Gastrocnemius medialis (tissue), 4 donors: ENCODE results near the gene F2RL1. TPM values are rescaled to one million over a fixed set of nuclear protein-coding genes. Genes with fewer than 3 reads are reported as not detected.
"Not testable (repeated sequence)": the region's sequence is repeated elsewhere in the genome, so short reads cannot be mapped to it uniquely, and the experiment has no call there.

ENCODE experiments used
- ATAC-seq, 2 donors: fragments of 150-250 bp; one replicate each; pipeline ENCODE4 v1.9.1; 2016
- DNase-seq, 2 donors: peaks; one replicate each; pipeline ENCODE4 v3.0.0-alpha.2; 2019
- H3K27ac ChIP-seq, 4 donors: fragments of 200-600 bp; sonication (generic); 1 replicate in 1 of 4; 2 replicates in 3 of 4; pipeline ENCODE4 v1.5.1; 2016 to 2018; ENCODE audit warnings: mild to moderate bottlenecking in 2 of 4, moderate library complexity in 1 of 4
- H3K27me3 ChIP-seq, 3 donors: fragments of 200-600 bp; sonication (generic) in 2 of 3; 1 replicate in 1 of 3; 2 replicates in 2 of 3; pipeline versions ENCODE4 v1.5.1 to v1.6.0; 2016 to 2019; ENCODE audit warnings: mild to moderate bottlenecking in 1 of 3, moderate library complexity in 1 of 3
- H3K36me3 ChIP-seq, 2 donors: fragments of 200-600 bp; sonication (generic) in 1 of 2; one replicate each; pipeline ENCODE4 v1.5.1; 2017 to 2018
- H3K4me1 ChIP-seq, 2 donors: fragments of 200-600 bp; sonication (generic) in 1 of 2; one replicate each; pipeline ENCODE4 v1.5.1; 2016 to 2017; ENCODE audit warnings: mild to moderate bottlenecking in 2 of 2
- H3K4me3 ChIP-seq, 4 donors: fragments of 200-600 bp; sonication (generic) in 3 of 4; 1 replicate in 1 of 4; 2 replicates in 3 of 4; pipeline ENCODE4 v1.5.1; 2016 to 2019; ENCODE audit warnings: mild to moderate bottlenecking in 2 of 4
- H3K9me3 ChIP-seq, 3 donors: fragments of 200-600 bp; sonication (generic) in 2 of 3; 1 replicate in 1 of 3; 2 replicates in 2 of 3; pipeline ENCODE4 v1.5.1; 2016 to 2019
- CTCF ChIP-seq, 5 experiments: fragments of 450-650 bp in 3 of 5; fragments of 200-600 bp in 2 of 5; sonication (generic) in 2 of 5; IDR thresholded peaks in 4 of 5; conservative IDR thresholded peaks in 1 of 5; 1 replicate in 4 of 5; 2 replicates in 1 of 5; pipeline ENCODE4 v1.5.1; 2016 to 2019; ENCODE audit warnings: antibody characterized with exemption in 5 of 5, mild to moderate bottlenecking in 3 of 5, moderate library complexity in 3 of 5
- POLR2A ChIP-seq, 2 donors: fragments of 450-650 bp; IDR thresholded peaks; one replicate each; pipeline ENCODE4 v1.6.1; 2017; ENCODE audit warnings: antibody characterized with exemption in 2 of 2, mild to moderate bottlenecking in 2 of 2, moderate library complexity in 2 of 2
- in situ Hi-C, 4 donors: fragments of 200-750 bp; cut with MboI; loops; one replicate each; pipeline versions ENCODE4 v1.15.0 to v1.8.0; 2017; ENCODE audit warnings: low sequenced_read_pairs in 4 of 4
- intact Hi-C: fragments of 100-400 bp; cut with DNase I; formaldehyde crosslinking; loops from one replicate; pipeline ENCODE4 v1.15.1; 2023; ENCODE audit warnings: low total_unique reads
- total RNA-seq, 4 donors: library from RNA; depleted of rRNA; stranded (reverse); fragments of >200 nt; gene quantifications; one replicate each; pipeline versions ENCODE4 v1.1.0 to v1.2.3, GENCODE V29; 2016

Gene F2RL1
- total RNA-seq, 4 donors from 2014 or later: 0.20 to 0.46 TPM; not detected in 2

- Histone ChIP-seq H3K9me3 (no peaks in the 10 kb centered on the region), H3K4me1 (no peaks in the 10 kb centered on the region), H3K27me3 (peaks cover 18 to 22% (median 20%) of the 10 kb centered on the region in 3 donors), H3K27ac (no peak overlapping the region), H3K36me3 (no peaks in the 10 kb centered on the region), H3K4me3 (no peak overlapping the region)
- no peak for TF ChIP-seq POLR2A (IDR thresholded peaks at IDR 0.05)
- TF ChIP-seq CTCF (IDR thresholded peaks at IDR 0.05 in 4 of 5, conservative IDR thresholded peaks at IDR 0.05 in 1 of 5): no peak
- no peak for DNase-seq
- intact Hi-C loops (no loop called here), in situ Hi-C loops (no loop called here)
- ATAC-seq: no peak
These were observed 2.3 kb downstream of the F2RL1 start for GRCh38 chr5:76821136-76821535.

GRCh38 chr5:76822105-76822731 is 3.4 kb downstream of the F2RL1 start:
- ATAC-seq, H3K4me1 ChIP-seq, H3K9me3 ChIP-seq, DNase-seq, in situ Hi-C loops, H3K36me3 ChIP-seq, intact Hi-C loops, H3K4me3 ChIP-seq, H3K27ac ChIP-seq: not testable (repeated sequence)
- H3K27me3 ChIP-seq: peaks cover 18 to 22% (median 20%) of the 10 kb centered on the region in 3 donors

- H3K27ac ChIP-seq, H3K27me3 ChIP-seq, H3K36me3 ChIP-seq, DNase-seq, H3K4me1 ChIP-seq, intact Hi-C loops, H3K9me3 ChIP-seq, H3K4me3 ChIP-seq, in situ Hi-C loops, ATAC-seq: not testable (repeated sequence)
These were observed 7.6 kb downstream of the F2RL1 start for GRCh38 chr5:76826416-76826815.

GRCh38 chr5:76831110-76831452 is 12.3 kb downstream of the F2RL1 start:
- Histone ChIP-seq H3K4me3 (no peak overlapping the region), H3K27ac (no peak overlapping the region), H3K27me3 (no peaks in the 10 kb centered on the region), H3K9me3 (no peaks in the 10 kb centered on the region), H3K4me1 (no peaks in the 10 kb centered on the region), H3K36me3 (no peaks in the 10 kb centered on the region)
- DNase-seq (no peak), ATAC-seq (no peak)
- TF ChIP-seq CTCF (IDR thresholded peaks at IDR 0.05 in 4 of 5, conservative IDR thresholded peaks at IDR 0.05 in 1 of 5) (no peak), POLR2A (IDR thresholded peaks at IDR 0.05) (no peak)
- intact Hi-C loops (no loop called here), in situ Hi-C loops (no loop called here)

GRCh38 chr5:76836181-76836580 is 17.4 kb downstream of the F2RL1 start:
- DNase-seq: no peak

More at GRCh38 chr5:76836181-76836580, 17.4 kb downstream of the F2RL1 start:
- intact Hi-C loops: no loop called here
- ATAC-seq: no peak
- in situ Hi-C loops: no loop called here
- Histone ChIP-seq H3K9me3 (no peaks in the 10 kb centered on the region), H3K27me3 (no peaks in the 10 kb centered on the region), H3K27ac (no peak overlapping the region), H3K4me1 (no peaks in the 10 kb centered on the region), H3K36me3 (no peaks in the 10 kb centered on the region), H3K4me3 (no peak overlapping the region)
- TF ChIP-seq POLR2A (IDR thresholded peaks at IDR 0.05) (no peak), CTCF (IDR thresholded peaks at IDR 0.05 in 4 of 5, conservative IDR thresholded peaks at IDR 0.05 in 1 of 5) (no peak)
